ENCODE measurements around the gene CLIP4.

Gene CLIP4

GRCh38 chr2:29114946-29115609 is at the start of gene CLIP4:
TSS of gene CLIP4 (plus strand) at chr2:29115415. CDS start at chr2:29121389, 5,974 bp downstream.
- ChIA-PET POLR2A (interaction anchor here (0.6 kb wide), 1 partner anchor 1453 kb away, joined by 3 read pairs; no protein-coding TSS in a partner anchor), CTCF (no interaction called here)
- H3K4me3 ChIP-seq (ENCODE audit: low read depth, low read length): peak within 1 kb of the TSS; percentile 68
- DNase-seq (ENCODE audit: low read depth, low spot score): no peak
- TF ChIP-seq CTCF (IDR thresholded peaks at IDR 0.05; ENCODE audit: insufficient read depth, low read length, missing control alignments): no peak

- DNase-seq (ENCODE audit: low read depth, low spot score): no peak
- no peak overlapping the region for H3K4me3 ChIP-seq (ENCODE audit: low read depth, low read length)
- ChIA-PET POLR2A (no interaction called here), CTCF (interaction anchor here (1.4 kb wide), 1 partner anchor 11 kb away, joined by 4 read pairs; no protein-coding TSS in a partner anchor)
- no peak for TF ChIP-seq CTCF (IDR thresholded peaks at IDR 0.05; ENCODE audit: insufficient read depth, low read length, missing control alignments)
Observed at GRCh38 chr2:29066271-29066860, 48.8 kb upstream of the CLIP4 start.

GRCh38 chr2:29066997-29067605 is 48.1 kb upstream of the CLIP4 start:
- ChIA-PET CTCF (interaction anchor here (1.4 kb wide), 1 partner anchor 10 kb away, joined by 4 read pairs; no protein-coding TSS in a partner anchor), POLR2A (no interaction called here)
- H3K4me3 ChIP-seq (ENCODE audit: low read depth, low read length): no peak overlapping the region
- TF ChIP-seq CTCF (IDR thresholded peaks at IDR 0.05; ENCODE audit: insufficient read depth, low read length, missing control alignments): no peak
- no peak for DNase-seq (ENCODE audit: low read depth, low spot score)

- CTCF ChIA-PET: interaction anchor here (0.6 kb wide), 1 partner anchor 27 kb away, joined by 3 read pairs; no protein-coding TSS in a partner anchor
- H3K4me3 ChIP-seq (ENCODE audit: low read depth, low read length): no peak overlapping the region
- POLR2A ChIA-PET: no interaction called here
- DNase-seq (ENCODE audit: low read depth, low spot score): no peak
- no peak for TF ChIP-seq CTCF (IDR thresholded peaks at IDR 0.05; ENCODE audit: insufficient read depth, low read length, missing control alignments)
Observed at GRCh38 chr2:29068513-29068912, 46.7 kb upstream of the CLIP4 start.

- no peak for TF ChIP-seq CTCF (IDR thresholded peaks at IDR 0.05; ENCODE audit: insufficient read depth, low read length, missing control alignments)
- ChIA-PET POLR2A (no interaction called here), CTCF (no interaction called here)
- no peak for DNase-seq (ENCODE audit: low read depth, low spot score)
- no peak overlapping the region for H3K4me3 ChIP-seq (ENCODE audit: low read depth, low read length)
Observed at GRCh38 chr2:29070526-29070925, 44.7 kb upstream of the CLIP4 start.

Measured in AG04449 (cell line).